HepG2 (cell line): ENCODE data around the gene TSC22D3.

ENCODE experiments used
- IRF1 ChIP-seq: sonication (generic); formaldehyde crosslinking; IDR thresholded peaks from 2 replicates; pipeline ENCODE4 v1.4.0; 2020; ENCODE audit warnings: low read depth, mild to moderate bottlenecking, missing genetic modification reagents
- RBM39 ChIP-seq: fragments of 200-400 bp; formaldehyde crosslinking; IDR thresholded peaks from one replicate; pipeline ENCODE4 v1.6.1; 2018; ENCODE audit warnings: antibody characterized with exemption, mild to moderate bottlenecking, low read depth, low read length; ENCODE audit not compliant: poor library complexity, severe bottlenecking
- SOX6 ChIP-seq, 2 experiments: fragments of 450-650 bp in 1 of 2; sonication (generic) in 1 of 2; formaldehyde crosslinking in 1 of 2; IDR thresholded peaks; 2 replicates each; pipeline versions ENCODE4 v1.4.0 to v1.6.1; 2017 to 2020; ENCODE audit warnings: antibody characterized with exemption in 1 of 2, mild to moderate bottlenecking in 1 of 2, missing genetic modification reagents in 1 of 2
- ZBTB42 ChIP-seq: sonication (generic); formaldehyde crosslinking; IDR thresholded peaks from 2 replicates; pipeline ENCODE4 v1.5.0; 2020; ENCODE audit warnings: mild to moderate bottlenecking, missing genetic modification reagents
- ZNF225 ChIP-seq: sonication (generic); formaldehyde crosslinking; IDR thresholded peaks from 2 replicates; pipeline ENCODE4 v1.4.0; 2020; ENCODE audit warnings: mild to moderate bottlenecking, missing genetic modification reagents

GRCh38 chrX:107721318-107721717 is 54.3 kb downstream of the TSC22D3 start:
- TF ChIP-seq IRF1 (CRISPR knock-in tag), result no peak
- no peak for TF ChIP-seq SOX6 (IDR thresholded peaks at IDR 0.05)
- no peak for TF ChIP-seq SOX6 (CRISPR knock-in tag; IDR thresholded peaks at IDR 0.05)
- TF ChIP-seq ZBTB42 (CRISPR knock-in tag), result no peak
- TF ChIP-seq RBM39, result no peak
- no peak for TF ChIP-seq ZNF225 (CRISPR knock-in tag)
